ENCODE data around the gene GPC6. TPM values are rescaled to one million over a fixed set of nuclear protein-coding genes. Genes with fewer than 3 reads are reported as not detected.

Gene GPC6
- total RNA-seq, 1 experiment from 2014 or later, result 0.22 TPM

DNA sequence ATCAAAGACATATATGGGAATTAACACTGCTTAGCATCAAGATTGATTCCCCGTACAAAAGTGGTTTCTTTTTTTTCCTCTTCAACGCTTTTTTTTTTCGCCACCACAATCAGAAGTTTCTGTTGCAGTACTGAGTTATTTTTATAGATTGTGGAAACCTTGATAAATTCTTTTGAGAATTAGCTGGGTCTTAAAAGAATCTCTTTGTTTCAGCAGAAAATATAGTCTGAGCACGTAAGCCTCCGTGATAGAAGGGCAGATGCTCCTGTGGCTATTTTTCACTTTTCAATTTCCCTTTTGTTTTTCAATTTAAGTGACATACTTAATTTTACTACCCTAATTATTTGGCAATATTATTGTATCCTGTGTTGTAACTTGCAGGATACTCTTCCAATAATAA lies 721.0 kb downstream of the GPC6 start:
- TF ChIP-seq CBX3 (IDR thresholded peaks at IDR 0.05; ENCODE audit: low read depth) (no peak), SRF (IDR thresholded peaks at IDR 0.05; ENCODE audit: low read depth) (no peak), EZH2 (IDR thresholded peaks at IDR 0.05) (no peak), FOSL1 (IDR thresholded peaks at IDR 0.05; ENCODE audit: low read depth) (no peak), YY1 (IDR thresholded peaks at IDR 0.05; ENCODE audit: extremely low read depth, insufficient replicate concordance, low read depth, low read length) (no peak), RAD21 (IDR thresholded peaks at IDR 0.05; ENCODE audit: low read depth) (no peak), ZFX (IDR thresholded peaks at IDR 0.05) (no peak), POLR2A (IDR thresholded peaks at IDR 0.05; ENCODE audit: borderline replicate concordance, extremely low read depth, insufficient read depth, insufficient read length) (no peak), EGR1 (IDR thresholded peaks at IDR 0.05; ENCODE audit: low read depth) (no peak), EZH2phosphoT487 (IDR thresholded peaks at IDR 0.05; ENCODE audit: borderline replicate concordance) (no peak), CEBPB (IDR thresholded peaks at IDR 0.05; ENCODE audit: low read depth) (no peak)
- TF ChIP-seq, protein P1, sequence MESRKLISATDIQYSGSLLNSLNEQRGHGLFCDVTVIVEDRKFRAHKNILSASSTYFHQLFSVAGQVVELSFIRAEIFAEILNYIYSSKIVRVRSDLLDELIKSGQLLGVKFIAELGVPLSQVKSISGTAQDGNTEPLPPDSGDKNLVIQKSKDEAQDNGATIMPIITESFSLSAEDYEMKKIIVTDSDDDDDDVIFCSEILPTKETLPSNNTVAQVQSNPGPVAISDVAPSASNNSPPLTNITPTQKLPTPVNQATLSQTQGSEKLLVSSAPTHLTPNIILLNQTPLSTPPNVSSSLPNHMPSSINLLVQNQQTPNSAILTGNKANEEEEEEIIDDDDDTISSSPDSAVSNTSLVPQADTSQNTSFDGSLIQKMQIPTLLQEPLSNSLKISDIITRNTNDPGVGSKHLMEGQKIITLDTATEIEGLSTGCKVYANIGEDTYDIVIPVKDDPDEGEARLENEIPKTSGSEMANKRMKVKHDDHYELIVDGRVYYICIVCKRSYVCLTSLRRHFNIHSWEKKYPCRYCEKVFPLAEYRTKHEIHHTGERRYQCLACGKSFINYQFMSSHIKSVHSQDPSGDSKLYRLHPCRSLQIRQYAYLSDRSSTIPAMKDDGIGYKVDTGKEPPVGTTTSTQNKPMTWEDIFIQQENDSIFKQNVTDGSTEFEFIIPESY (IDR thresholded peaks at IDR 0.05; ENCODE audit: extremely low read depth, insufficient replicate concordance, low read length), result no peak
- DNase-seq (ENCODE audit: low read depth, low spot score), result no peak
- ChIA-PET CTCF (no interaction called here), RAD21 (ENCODE audit: low non-redundant PET in 1 of 2, low total read pairs in 2 of 2, uncharacterized antibody in 2 of 2, unreplicated experiment in 2 of 2) (no interaction called here), POLR2A (no interaction called here)
- no TSS peak for BruUV-seq (replicated peaks)
- Histone ChIP-seq H3K9me3 (ENCODE audit: control insufficient read depth in 1 of 2, insufficient read depth in 1 of 2, low read depth in 1 of 2, low read length in 2 of 2) (peaks cover 9 to 22% of the 10 kb centered on the region in 2 experiments; a peak in 2 of 4 replicates), H2AFZ (ENCODE audit: low read depth, low read length, poor library complexity, severe bottlenecking) (no peak overlapping the region), H3K9me2 (ENCODE audit: insufficient read depth) (no peaks in the 10 kb centered on the region), H3K27me3 (ENCODE audit: insufficient read depth, low read length) (no peaks in the 10 kb centered on the region), H3K4me1 (ENCODE audit: control insufficient read depth in 1 of 2, insufficient read depth in 2 of 2, low read length in 2 of 2) (no peaks in the 10 kb centered on the region), H3K4me3 (replicated peaks in 1 of 2; ENCODE audit: low read depth in 1 of 2, low read length in 2 of 2) (no peak overlapping the region), H3K27ac (ENCODE audit: low read depth, low read length) (no peak overlapping the region), H3K4me2 (ENCODE audit: low read length) (no peak overlapping the region), H4K20me1 (ENCODE audit: insufficient read depth) (no peaks in the 10 kb centered on the region), H3K9ac (ENCODE audit: low read length) (no peak overlapping the region), H3K36me3 (ENCODE audit: control insufficient read depth in 1 of 2, insufficient read depth in 2 of 2, low read length in 2 of 2) (no peaks in the 10 kb centered on the region), H3K79me2 (ENCODE audit: insufficient read depth, low read length) (no peaks in the 10 kb centered on the region)
- ATAC-seq, result no peak
- intact Hi-C loops (cut with micrococcal nuclease), result no loop called here
